Lung (tissue), 12 donors: ENCODE data around the gene SAG. TPM values are rescaled to one million over a fixed set of nuclear protein-coding genes. Genes with fewer than 3 reads are reported as not detected.

Experiments
- ATAC-seq: fragments of 200-7000 bp; cut with Tn5 transposase; one replicate; pipeline ENCODE4 v1.9.1; 2020; ENCODE audit warnings: moderate number of reproducible peaks; ENCODE audit not compliant: insufficient read depth, low FRiP score
- DNase-seq, 3 donors: peaks; one replicate each; pipeline ENCODE4 v3.0.0-alpha.2; 2013 to 2017
- H3K27ac ChIP-seq, 2 donors: one replicate each; pipeline ENCODE4 v1.5.1; 2013; ENCODE audit warnings: mild to moderate bottlenecking in 2 of 2, moderate library complexity in 2 of 2, control low read depth in 1 of 2, inconsistent platforms in 1 of 2, low read depth in 1 of 2, low read length in 1 of 2
- H3K27me3 ChIP-seq, 3 donors: one replicate each; pipeline ENCODE4 v1.5.1; 2013; ENCODE audit warnings: low read length in 2 of 3; ENCODE audit not compliant: control insufficient read depth in 3 of 3, insufficient read depth in 3 of 3
- H3K36me3 ChIP-seq, 4 donors: one replicate each; pipeline ENCODE4 v1.5.1; 2013; ENCODE audit warnings: low read length in 4 of 4, mild to moderate bottlenecking in 1 of 4, moderate library complexity in 1 of 4; ENCODE audit not compliant: control insufficient read depth in 4 of 4, insufficient read depth in 4 of 4
- H3K4me1 ChIP-seq, 5 donors: one replicate each; pipeline ENCODE4 v1.5.1; 2013; ENCODE audit warnings: low read length in 5 of 5, mild to moderate bottlenecking in 2 of 5, moderate library complexity in 1 of 5; ENCODE audit not compliant: control insufficient read depth in 5 of 5, insufficient read depth in 5 of 5
- H3K4me3 ChIP-seq: one replicate; pipeline ENCODE4 v1.5.1; 2013; ENCODE audit warnings: mild to moderate bottlenecking, control low read depth, moderate library complexity
- H3K9ac ChIP-seq, 2 donors: one replicate each; pipeline ENCODE4 v1.5.1; 2013; ENCODE audit warnings: low read length in 2 of 2, control low read depth in 1 of 2; ENCODE audit not compliant: insufficient read depth in 1 of 2
- H3K9me3 ChIP-seq, 4 donors: one replicate each; pipeline ENCODE4 v1.5.1; 2013; ENCODE audit warnings: low read length in 3 of 4, mild to moderate bottlenecking in 1 of 4, moderate library complexity in 1 of 4; ENCODE audit not compliant: control insufficient read depth in 4 of 4, insufficient read depth in 3 of 4
- WGBS, 2 donors: extraction: QIAGEN DNeasy Blood & Tissue Kit; methylation state at CpG; one replicate each; pipeline ENCODE4 v1.1.7; 2013; 5-methylcytosine and 5-hydroxymethylcytosine counted together
- polyA plus RNA-seq, 2 donors: library from polyadenylated mRNA; stranded (reverse); fragments of 200-250 nt; gene quantifications; one replicate each; pipeline ENCODE4 v1.2.1, GENCODE V29; 2013
- total RNA-seq, 2 donors: library from RNA; depleted of rRNA in 1 of 2; stranded (reverse); fragments of >200 nt in 1 of 2; gene quantifications; one replicate each; pipeline ENCODE4 v1.2.1, GENCODE V29; 2014 to 2021
- TF ChIP-seq, protein P1 (sequence below): IDR thresholded peaks from 2 replicates; pipeline ENCODE4 v1.5.1; 2012; ENCODE audit warnings: mild to moderate bottlenecking; ENCODE audit errors: control extremely low read depth, extremely low read depth
- donor health status: control.
- donor health status: control.
- donor health status: Bipolar disorder and iron deficiency.
- donor health status: healthy.
- donor health status: DM: yes; HTN: yes; CAD: no.

The SAG gene
- total and polyA plus RNA-seq, 4 donors = 0.03 to 0.46 (median 0.22) TPM; not detected in 1

GRCh38 chr2:233280114-233280693 lies 27.4 kb upstream of the SAG start:
- TF ChIP-seq, protein P1, sequence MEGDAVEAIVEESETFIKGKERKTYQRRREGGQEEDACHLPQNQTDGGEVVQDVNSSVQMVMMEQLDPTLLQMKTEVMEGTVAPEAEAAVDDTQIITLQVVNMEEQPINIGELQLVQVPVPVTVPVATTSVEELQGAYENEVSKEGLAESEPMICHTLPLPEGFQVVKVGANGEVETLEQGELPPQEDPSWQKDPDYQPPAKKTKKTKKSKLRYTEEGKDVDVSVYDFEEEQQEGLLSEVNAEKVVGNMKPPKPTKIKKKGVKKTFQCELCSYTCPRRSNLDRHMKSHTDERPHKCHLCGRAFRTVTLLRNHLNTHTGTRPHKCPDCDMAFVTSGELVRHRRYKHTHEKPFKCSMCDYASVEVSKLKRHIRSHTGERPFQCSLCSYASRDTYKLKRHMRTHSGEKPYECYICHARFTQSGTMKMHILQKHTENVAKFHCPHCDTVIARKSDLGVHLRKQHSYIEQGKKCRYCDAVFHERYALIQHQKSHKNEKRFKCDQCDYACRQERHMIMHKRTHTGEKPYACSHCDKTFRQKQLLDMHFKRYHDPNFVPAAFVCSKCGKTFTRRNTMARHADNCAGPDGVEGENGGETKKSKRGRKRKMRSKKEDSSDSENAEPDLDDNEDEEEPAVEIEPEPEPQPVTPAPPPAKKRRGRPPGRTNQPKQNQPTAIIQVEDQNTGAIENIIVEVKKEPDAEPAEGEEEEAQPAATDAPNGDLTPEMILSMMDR = no peak
- Histone ChIP-seq H3K36me3 (peaks cover 25 to 52% (median 45%) of the 10 kb centered on the region in 4 donors), H3K9ac (no peak overlapping the region), H3K27ac (no peak overlapping the region), H3K27me3 (no peaks in the 10 kb centered on the region), H3K9me3 (no peaks in the 10 kb centered on the region), H3K4me1 (no peaks in the 10 kb centered on the region), H3K4me3 (no peak overlapping the region)
- 83 to 84% methylated on average over 4 of the region's 4 CpGs for WGBS, 2 donors
- DNase-seq (no peak), ATAC-seq (no peak)

GRCh38 chr2:233281553-233281952 lies 26.1 kb upstream of the SAG start:
- TF ChIP-seq, protein P1 = no peak
- Histone ChIP-seq H3K36me3 (peaks cover 25 to 53% (median 42%) of the 10 kb centered on the region in 4 donors), H3K4me3 (no peak overlapping the region), H3K27ac (no peak overlapping the region), H3K9ac (no peak overlapping the region), H3K4me1 (no peaks in the 10 kb centered on the region), H3K27me3 (no peaks in the 10 kb centered on the region), H3K9me3 (no peaks in the 10 kb centered on the region)
- ATAC-seq (no peak), DNase-seq (no peak)
- WGBS, 2 donors = 82 to 92% methylated on average over 4 of the region's 4 CpGs

- H3K27ac ChIP-seq = no peak overlapping the region
- peaks cover 24 to 53% (median 43%) of the 10 kb centered on the region in 4 donors for H3K36me3 ChIP-seq
- WGBS, 2 donors = 76 to 86% methylated on average over 6 of the region's 6 CpGs
- H3K9me3 ChIP-seq = no peaks in the 10 kb centered on the region
- H3K4me1 ChIP-seq = no peaks in the 10 kb centered on the region
- TF ChIP-seq, protein P1 = no peak
- ATAC-seq = no peak
- no peak overlapping the region for H3K9ac ChIP-seq
- H3K27me3 ChIP-seq = no peaks in the 10 kb centered on the region
- H3K4me3 ChIP-seq = no peak overlapping the region
- DNase-seq = no peak
These were observed 25.5 kb upstream of the SAG start for GRCh38 chr2:233281992-233282603.
